WTC11 (cell line): ENCODE results near the gene RNF126. TPM values are rescaled to one million over a fixed set of nuclear protein-coding genes. Genes with fewer than 3 reads are reported as not detected.

Experiments
- ATAC-seq: fragments of 200-7000 bp; cut with Tn5 transposase; 2 replicates; pipeline ENCODE4 v1.10.0; 2021; ENCODE audit warnings: mild to moderate bottlenecking, moderate library complexity
- CTCF ChIA-PET: fragments of 300-600 bp; sonication (Branson Sonifier 250); formaldehyde crosslinking; loops from one replicate; lab custom pipeline; 2021; ENCODE audit warnings: antibody characterized with exemption; lab: Charles Lee
- POLR2A ChIA-PET: fragments of 350-600 bp; sonication (Branson Sonifier 250); formaldehyde crosslinking; loops from one replicate; lab custom pipeline; 2021; ENCODE audit warnings: antibody characterized with exemption; lab: Charles Lee
- DNase-seq: peaks from one replicate; pipeline ENCODE4 v3.0.0; 2021; ENCODE audit warnings: low spot score
- H3K27ac Mint-ChIP-seq: 2 replicates; pipeline ENCODE4 v1.8.0; 2021; ENCODE audit warnings: mixed read lengths
- H3K27me3 Mint-ChIP-seq: 2 replicates; pipeline ENCODE4 v1.8.0; 2021; ENCODE audit warnings: low read depth, mild to moderate bottlenecking, moderate library complexity, mixed read lengths
- H3K36me3 Mint-ChIP-seq: 2 replicates; pipeline ENCODE4 v1.8.0; 2021; ENCODE audit warnings: mixed read lengths
- H3K4me1 Mint-ChIP-seq: 2 replicates; pipeline ENCODE4 v1.8.0; 2022; ENCODE audit warnings: mixed read lengths
- H3K4me3 Mint-ChIP-seq: 2 replicates; pipeline ENCODE4 v1.8.0; 2021; ENCODE audit warnings: mild to moderate bottlenecking, moderate library complexity, mixed read lengths
- H3K9me3 Mint-ChIP-seq: 2 replicates; pipeline ENCODE4 v1.8.0; 2021; ENCODE audit warnings: mixed read lengths
- ATF2 ChIP-seq: sonication (generic); formaldehyde crosslinking; IDR thresholded peaks from 2 replicates; pipeline ENCODE4 v1.8.1; 2022; ENCODE audit warnings: low read depth, missing genetic modification reagents, borderline replicate concordance
- ATF3 ChIP-seq: sonication (generic); formaldehyde crosslinking; conservative IDR thresholded peaks from 2 replicates; pipeline ENCODE4 v1.8.1; 2022; ENCODE audit warnings: mild to moderate bottlenecking, missing genetic modification reagents
- FOXP1 ChIP-seq: sonication (generic); formaldehyde crosslinking; IDR thresholded peaks from 2 replicates; pipeline ENCODE4 v1.8.0; 2022; ENCODE audit warnings: missing genetic modification reagents, mild to moderate bottlenecking, moderate library complexity, borderline replicate concordance
- GABPB1 ChIP-seq: sonication (generic); formaldehyde crosslinking; IDR thresholded peaks from 2 replicates; pipeline ENCODE4 v1.8.1; 2023; ENCODE audit warnings: mild to moderate bottlenecking, missing genetic modification reagents
- RELA ChIP-seq: sonication (generic); formaldehyde crosslinking; IDR thresholded peaks from 2 replicates; pipeline ENCODE4 v1.8.1; 2022; ENCODE audit warnings: missing genetic modification reagents, mild to moderate bottlenecking, borderline replicate concordance
- SOX15 ChIP-seq: fragments of 250-450 bp; sonication (Bioruptor Pico); IDR thresholded peaks from 2 replicates; pipeline ENCODE4 v1.9.0; 2021; ENCODE audit warnings: mild to moderate bottlenecking
- TCF7 ChIP-seq: sonication (generic); formaldehyde crosslinking; IDR thresholded peaks from 2 replicates; pipeline ENCODE4 v1.8.0; 2022; ENCODE audit warnings: mild to moderate bottlenecking, low read depth, missing genetic modification reagents, moderate library complexity
- ZBTB43 ChIP-seq: sonication (generic); formaldehyde crosslinking; IDR thresholded peaks from 2 replicates; pipeline ENCODE4 v1.8.1; 2023; ENCODE audit warnings: mild to moderate bottlenecking, missing genetic modification reagents
- ZNF532 ChIP-seq: fragments of 250-450 bp; sonication (Bioruptor Pico); IDR thresholded peaks from 2 replicates; pipeline ENCODE4 v1.9.0; 2021; ENCODE audit warnings: mild to moderate bottlenecking, borderline replicate concordance
- total RNA-seq: library from RNA; stranded (reverse); gene quantifications from 3 replicates; pipeline ENCODE4 v1.2.3, GENCODE V29; 2021

Gene RNF126
- total RNA-seq, 1 experiment from 2014 or later = 84.4 TPM

- H3K4me3 Mint-ChIP-seq = no peak overlapping the region
- peaks cover 5% of the 10 kb centered on the region for H3K27me3 Mint-ChIP-seq
- DNase-seq (no peak), ATAC-seq (no peak)
- POLR2A ChIA-PET = no interaction called here
- no peaks in the 10 kb centered on the region for H3K9me3 Mint-ChIP-seq
- H3K27ac Mint-ChIP-seq = no peak overlapping the region
- H3K36me3 Mint-ChIP-seq = no peaks in the 10 kb centered on the region
- TF ChIP-seq ZBTB43 = no peak
- no peak for TF ChIP-seq ATF2 (CRISPR knock-in tag)
- no peak for TF ChIP-seq SOX15
- TF ChIP-seq GABPB1 = no peak
- no peak for TF ChIP-seq ATF3 (CRISPR knock-in tag)
- TF ChIP-seq FOXP1 (CRISPR knock-in tag) = no peak
- no peak for TF ChIP-seq TCF7 (CRISPR knock-in tag)
- CTCF ChIA-PET = interaction anchor here (0.9 kb wide), 2 partner anchors 12 to 21 kb away, joined by 3 read pairs; no protein-coding TSS in a partner anchor
- H3K4me1 Mint-ChIP-seq = no peaks in the 10 kb centered on the region
Observed at GRCh38 chr19:682678-683320, 19.8 kb upstream of the RNF126 start.

GRCh38 chr19:681029-682019, 18.3 kb upstream of the RNF126 start:
- DNase-seq (peak; percentile 96), ATAC-seq (peak; percentile 76)
- POLR2A ChIA-PET = interaction anchor here (1.2 to 1.7 kb wide), 3 partner anchors 22 to 118 kb away, joined by 3 to 8 read pairs (median 4); no protein-coding TSS in a partner anchor
- CTCF ChIA-PET = interaction anchor here (0.6 to 2.7 kb wide), 19 partner anchors 9 to 572 kb away, joined by 3 to 22 read pairs (median 5); partner anchors contain the start of genes PALM, PRSS57, RNF126 and WDR18
- TF ChIP-seq RELA (CRISPR knock-in tag) (peak; percentile 68; the same call in 1 of the 2 replicates), ZNF532 (CRISPR knock-in tag) (no peak)
- no peaks in the 10 kb centered on the region for H3K9me3 Mint-ChIP-seq
- no peak overlapping the region for H3K27ac Mint-ChIP-seq
- no peaks in the 10 kb centered on the region for H3K36me3 Mint-ChIP-seq
- H3K4me1 Mint-ChIP-seq = no peaks in the 10 kb centered on the region
- peak overlapping the region; percentile 87 for H3K4me3 Mint-ChIP-seq
- H3K27me3 Mint-ChIP-seq = peaks cover 13% of the 10 kb centered on the region
